Calu3 (cell line): ENCODE results near the gene INHBC. TPM values are rescaled to one million over a fixed set of nuclear protein-coding genes. Genes with fewer than 3 reads are reported as not detected.
"Not testable (repeated sequence)": the region's sequence is repeated elsewhere in the genome, so short reads cannot be mapped to it uniquely, and the experiment has no call there.

Source experiments
- BruUV-seq: library from RNA; stranded (reverse); fragments of 400-500 nt; replicated peaks from 2 replicates; lab custom pipeline; 2021; lab: Mats Ljungman, UMichigan
- CTCF ChIA-PET: fragments of 300-600 bp; sonication (Branson Sonifier 250); formaldehyde crosslinking; loops from one replicate; lab custom pipeline; 2022; ENCODE audit warnings: antibody characterized with exemption; lab: Charles Lee
- DNase-seq: peaks from one replicate; pipeline ENCODE4 v3.0.0; 2022
- H3K27ac Mint-ChIP-seq: one replicate; pipeline ENCODE4 v1.8.0; 2022; ENCODE audit warnings: mixed read lengths; ENCODE audit not compliant: unreplicated experiment
- H3K27me3 Mint-ChIP-seq: one replicate; pipeline ENCODE4 v1.8.0; 2022; ENCODE audit warnings: mixed read lengths; ENCODE audit not compliant: unreplicated experiment
- H3K36me3 Mint-ChIP-seq: one replicate; pipeline ENCODE4 v1.8.0; 2022; ENCODE audit warnings: mild to moderate bottlenecking, moderate library complexity, mixed read lengths; ENCODE audit not compliant: insufficient read depth, unreplicated experiment
- H3K4me1 Mint-ChIP-seq: one replicate; pipeline ENCODE4 v1.8.0; 2022; ENCODE audit warnings: mild to moderate bottlenecking, low read depth, mixed read lengths; ENCODE audit not compliant: unreplicated experiment
- H3K4me3 Mint-ChIP-seq: one replicate; pipeline ENCODE4 v1.8.0; 2022; ENCODE audit warnings: mild to moderate bottlenecking, low read depth, moderate library complexity, mixed read lengths; ENCODE audit not compliant: unreplicated experiment
- H3K9me3 Mint-ChIP-seq: one replicate; pipeline ENCODE4 v1.8.0; 2022; ENCODE audit warnings: low read depth, mixed read lengths; ENCODE audit not compliant: unreplicated experiment
- intact Hi-C: fragments of 100-400 bp; cut with micrococcal nuclease; formaldehyde crosslinking; loops from one replicate; pipeline ENCODE4 v1.10.0; 2022; ENCODE audit not compliant: unreplicated experiment
- total RNA-seq: library from RNA; stranded (reverse); gene quantifications from 2 replicates; pipeline ENCODE4 v1.2.3, GENCODE V29; 2022
- TF ChIP-seq, protein P1 (sequence below): fragments of 200-600 bp; IDR thresholded peaks from one replicate; pipeline ENCODE4 v1.8.0; 2022; ENCODE audit warnings: antibody characterized with exemption; ENCODE audit not compliant: unreplicated experiment

Gene INHBC
- total RNA-seq, 1 experiment from 2014 or later, result not detected

DNA sequence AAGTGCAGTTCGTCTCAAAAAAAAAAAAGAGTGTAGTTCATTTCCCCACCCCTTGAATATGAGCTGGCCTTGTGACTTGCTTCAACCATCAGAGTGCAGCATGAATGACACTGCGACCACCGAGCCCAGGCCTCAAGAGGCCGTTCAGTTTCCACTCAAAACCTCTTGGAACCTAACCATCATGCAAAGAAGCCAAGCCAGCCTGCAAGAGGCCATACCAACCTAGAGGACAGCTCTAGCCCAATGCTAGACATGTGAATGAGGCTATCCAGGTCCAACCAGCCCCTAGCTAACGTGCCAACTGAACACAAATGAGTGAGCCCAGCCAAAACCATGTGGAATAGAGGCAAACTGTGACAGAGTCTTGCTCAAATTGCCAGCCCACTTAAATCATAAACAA lies 33.4 kb upstream of the INHBC start:
- intact Hi-C loops, result no loop called here
- CTCF ChIA-PET, result interaction anchor here (0.7 kb wide), 1 partner anchor 141 kb away, joined by 4 read pairs; no protein-coding TSS in a partner anchor

DNA sequence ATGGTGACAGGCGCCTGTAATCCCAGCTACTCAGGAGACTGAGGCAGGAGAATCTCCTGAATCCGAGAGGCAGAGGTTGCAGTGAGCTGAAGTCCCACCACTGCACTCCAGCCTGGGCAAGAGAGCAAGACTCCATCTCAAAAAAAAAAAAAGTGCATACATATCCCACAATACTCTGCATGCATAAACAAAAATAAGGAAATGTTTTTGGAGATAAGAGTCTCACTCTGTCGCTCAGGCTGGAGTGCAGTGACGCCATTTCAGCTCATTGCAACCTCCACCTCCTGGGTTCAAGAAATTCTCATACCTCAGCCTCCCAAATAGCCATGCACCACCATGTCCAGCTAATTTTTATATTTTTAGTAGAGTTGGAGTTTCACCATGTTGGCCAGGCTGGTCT lies 32.4 kb upstream of the INHBC start:
- H3K36me3 Mint-ChIP-seq, DNase-seq, BruUV-seq, intact Hi-C loops, H3K4me1 Mint-ChIP-seq, H3K27ac Mint-ChIP-seq, H3K4me3 Mint-ChIP-seq, H3K27me3 Mint-ChIP-seq, H3K9me3 Mint-ChIP-seq: not testable (repeated sequence)
- CTCF ChIA-PET, result interaction anchor here (0.6 kb wide), 1 partner anchor 19 kb away, joined by 3 read pairs; no protein-coding TSS in a partner anchor

More for the DNA sequence above, 33.4 kb upstream of the INHBC start:
- Mint-ChIP-seq H3K4me1 (no peaks in the 10 kb centered on the region), H3K9me3 (no peaks in the 10 kb centered on the region), H3K4me3 (no peak overlapping the region), H3K36me3 (no peaks in the 10 kb centered on the region), H3K27ac (no peak overlapping the region), H3K27me3 (no peaks in the 10 kb centered on the region)
- no TSS peak for BruUV-seq
- no peak for DNase-seq
- TF ChIP-seq, protein P1, sequence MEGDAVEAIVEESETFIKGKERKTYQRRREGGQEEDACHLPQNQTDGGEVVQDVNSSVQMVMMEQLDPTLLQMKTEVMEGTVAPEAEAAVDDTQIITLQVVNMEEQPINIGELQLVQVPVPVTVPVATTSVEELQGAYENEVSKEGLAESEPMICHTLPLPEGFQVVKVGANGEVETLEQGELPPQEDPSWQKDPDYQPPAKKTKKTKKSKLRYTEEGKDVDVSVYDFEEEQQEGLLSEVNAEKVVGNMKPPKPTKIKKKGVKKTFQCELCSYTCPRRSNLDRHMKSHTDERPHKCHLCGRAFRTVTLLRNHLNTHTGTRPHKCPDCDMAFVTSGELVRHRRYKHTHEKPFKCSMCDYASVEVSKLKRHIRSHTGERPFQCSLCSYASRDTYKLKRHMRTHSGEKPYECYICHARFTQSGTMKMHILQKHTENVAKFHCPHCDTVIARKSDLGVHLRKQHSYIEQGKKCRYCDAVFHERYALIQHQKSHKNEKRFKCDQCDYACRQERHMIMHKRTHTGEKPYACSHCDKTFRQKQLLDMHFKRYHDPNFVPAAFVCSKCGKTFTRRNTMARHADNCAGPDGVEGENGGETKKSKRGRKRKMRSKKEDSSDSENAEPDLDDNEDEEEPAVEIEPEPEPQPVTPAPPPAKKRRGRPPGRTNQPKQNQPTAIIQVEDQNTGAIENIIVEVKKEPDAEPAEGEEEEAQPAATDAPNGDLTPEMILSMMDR, result no peak

DNA sequence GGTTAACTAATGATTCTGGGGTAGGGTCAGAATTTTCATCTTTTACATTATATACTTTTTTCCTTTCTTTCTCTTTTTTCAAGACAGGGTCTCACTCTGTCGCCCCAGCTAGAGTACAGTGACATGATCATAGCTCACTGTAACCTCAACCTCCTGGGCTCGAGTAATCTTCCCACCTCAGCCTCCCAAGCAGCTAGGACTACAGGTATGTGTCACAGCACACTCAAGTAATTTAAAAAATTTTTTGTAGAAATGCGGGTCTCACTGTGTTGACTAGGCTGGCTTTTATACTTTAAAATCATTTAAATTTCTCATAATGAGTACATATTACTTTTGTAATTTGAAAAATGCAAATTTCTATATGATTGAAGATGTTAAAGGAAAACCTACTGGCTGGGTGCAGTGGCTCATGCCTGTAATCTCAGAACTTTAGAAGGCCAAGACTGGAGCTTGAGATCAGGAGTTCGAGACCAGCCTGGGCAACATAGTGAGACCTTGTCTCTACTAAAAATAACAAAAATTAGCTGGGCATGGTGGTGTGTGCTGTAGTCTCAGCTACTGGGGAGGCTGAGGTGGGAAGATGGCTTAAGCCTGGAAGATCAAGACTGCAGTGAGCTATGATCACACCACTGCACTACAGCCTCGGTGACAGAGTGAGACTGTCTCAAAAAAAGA lies 29.5 kb upstream of the INHBC start:
- no peaks in the 10 kb centered on the region for H3K4me1 Mint-ChIP-seq
- TF ChIP-seq, protein P1, result no peak
- no TSS peak for BruUV-seq
- H3K27me3 Mint-ChIP-seq, result no peaks in the 10 kb centered on the region
- no peak overlapping the region for H3K4me3 Mint-ChIP-seq
- H3K27ac Mint-ChIP-seq, result no peak overlapping the region
- no peak for DNase-seq
- CTCF ChIA-PET, result no interaction called here
- H3K9me3 Mint-ChIP-seq, result no peaks in the 10 kb centered on the region
- intact Hi-C loops, result no loop called here
- no peaks in the 10 kb centered on the region for H3K36me3 Mint-ChIP-seq

- DNase-seq, result no peak
- BruUV-seq, result no TSS peak
- Mint-ChIP-seq H3K4me1 (no peaks in the 10 kb centered on the region), H3K27me3 (no peaks in the 10 kb centered on the region), H3K36me3 (no peaks in the 10 kb centered on the region), H3K27ac (no peak overlapping the region), H3K9me3 (no peaks in the 10 kb centered on the region), H3K4me3 (no peak overlapping the region)
- CTCF ChIA-PET, result interaction anchor here (0.6 kb wide), 1 partner anchor 380 kb away, joined by 3 read pairs; no protein-coding TSS in a partner anchor
- TF ChIP-seq, protein P1, result no peak
- intact Hi-C loops, result no loop called here
Observed at GRCh38 chr12:57410534-57410933, 24.1 kb upstream of the INHBC start.

DNA sequence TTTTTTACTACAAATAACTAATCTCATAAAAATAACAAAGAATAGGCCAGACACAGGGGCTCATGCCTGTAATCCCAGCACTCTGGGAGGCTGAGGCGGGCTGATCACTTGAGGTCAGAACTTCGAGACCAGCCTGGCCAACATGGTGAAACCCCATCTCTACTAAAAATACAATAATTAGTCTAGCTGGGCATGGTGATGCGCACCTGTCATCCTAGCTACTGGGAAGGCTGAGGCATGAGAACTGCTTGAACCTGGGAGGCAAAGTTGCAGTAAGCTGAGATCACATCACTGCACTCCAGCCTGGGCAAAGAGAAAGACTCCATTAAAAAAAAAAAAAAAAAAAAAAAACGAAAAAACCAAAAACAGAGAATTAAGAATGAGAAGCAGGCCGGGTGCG lies 20.4 kb upstream of the INHBC start:
- H3K27ac Mint-ChIP-seq, H3K4me3 Mint-ChIP-seq, H3K27me3 Mint-ChIP-seq, H3K36me3 Mint-ChIP-seq, intact Hi-C loops, H3K4me1 Mint-ChIP-seq, BruUV-seq, DNase-seq, H3K9me3 Mint-ChIP-seq: not testable (repeated sequence)
- CTCF ChIA-PET, result interaction anchor here (0.6 kb wide), 1 partner anchor 101 kb away, joined by 3 read pairs; no protein-coding TSS in a partner anchor
